Colonic mucosa (tissue), 4 donors: ENCODE data around the gene NSD1. TPM values are rescaled to one million over a fixed set of nuclear protein-coding genes. Genes with fewer than 3 reads are reported as not detected.

Source experiments
- DNase-seq: peaks from one replicate; pipeline ENCODE4 v3.0.0-alpha.2; 2020
- H3K27ac ChIP-seq: fragments of 200-600 bp; one replicate; pipeline ENCODE4 v1.8.0; 2021
- H3K27me3 ChIP-seq: fragments of 200-600 bp; one replicate; pipeline ENCODE4 v1.8.0; 2021
- H3K36me3 ChIP-seq: fragments of 200-600 bp; one replicate; pipeline ENCODE4 v1.8.0; 2021
- H3K4me1 ChIP-seq: fragments of 200-600 bp; one replicate; pipeline ENCODE4 v1.8.0; 2021; ENCODE audit warnings: mild to moderate bottlenecking
- H3K4me3 ChIP-seq: fragments of 200-600 bp; one replicate; pipeline ENCODE4 v1.8.0; 2021
- H3K9ac ChIP-seq, 2 donors: one replicate each; pipeline ENCODE4 v1.7.0; 2013; ENCODE audit warnings: control low read depth in 2 of 2, low read depth in 2 of 2, low read length in 2 of 2
- H3K9me3 ChIP-seq: fragments of 200-600 bp; one replicate; pipeline ENCODE4 v1.8.0; 2021
- CTCF ChIP-seq: fragments of 200-600 bp; IDR thresholded peaks from one replicate; pipeline ENCODE4 v1.8.0; 2022; ENCODE audit warnings: antibody characterized with exemption, mild to moderate bottlenecking
- intact Hi-C: fragments of 100-400 bp; cut with DNase I; formaldehyde crosslinking; loops from one replicate; pipeline ENCODE4 v1.14.1; 2022
- total RNA-seq, 2 donors: library from RNA; stranded (reverse); fragmentation: NEBNext Ultra II Directional in 1 of 2; extraction: Animal tissue kit (Norgen Biotek cat#: 25700) in 1 of 2; gene quantifications; one replicate each; pipeline ENCODE4 v1.2.1, GENCODE V29; 2021
- donor health status: healthy.
- donor health status: DM: no; HTN: no; CAD: no.
- donor health status: DM: no; HTN: no; CAD: no.

The NSD1 gene
- total RNA-seq, 2 donors from 2014 or later, result 53.0 to 77.9 TPM

- H3K4me3 ChIP-seq, result no peak overlapping the region
- no peak overlapping the region for H3K27ac ChIP-seq
- intact Hi-C loops, result no loop called here
- H3K4me1 ChIP-seq, result no peaks in the 10 kb centered on the region
- TF ChIP-seq CTCF, result no peak
- H3K9ac ChIP-seq, result no peak overlapping the region
- H3K36me3 ChIP-seq, result peaks cover 15% of the 10 kb centered on the region
- no peak for DNase-seq
- no peaks in the 10 kb centered on the region for H3K27me3 ChIP-seq
- no peaks in the 10 kb centered on the region for H3K9me3 ChIP-seq
Measured at GRCh38 chr5:177264178-177264577, 130.6 kb downstream of the NSD1 start.

GRCh38 chr5:177265395-177265794, 131.8 kb downstream of the NSD1 start:
- DNase-seq, result no peak
- intact Hi-C loops, result no loop called here
- TF ChIP-seq CTCF, result no peak
- no peak overlapping the region for H3K4me3 ChIP-seq
- H3K9me3 ChIP-seq, result no peaks in the 10 kb centered on the region
- no peaks in the 10 kb centered on the region for H3K27me3 ChIP-seq
- H3K4me1 ChIP-seq, result no peaks in the 10 kb centered on the region
- no peak overlapping the region for H3K9ac ChIP-seq
- no peak overlapping the region for H3K27ac ChIP-seq
- peaks cover 16% of the 10 kb centered on the region for H3K36me3 ChIP-seq

GRCh38 chr5:177269232-177269895, 135.8 kb downstream of the NSD1 start:
- peaks cover 19% of the 10 kb centered on the region for H3K36me3 ChIP-seq
- H3K27me3 ChIP-seq, result no peaks in the 10 kb centered on the region
- no peak for TF ChIP-seq CTCF
- no peak overlapping the region for H3K27ac ChIP-seq
- intact Hi-C loops, result no loop called here
- H3K9ac ChIP-seq, result no peak overlapping the region
- no peaks in the 10 kb centered on the region for H3K4me1 ChIP-seq
- no peak overlapping the region for H3K4me3 ChIP-seq
- H3K9me3 ChIP-seq, result no peaks in the 10 kb centered on the region
- DNase-seq, result no peak

- Histone ChIP-seq H3K9ac (no peak overlapping the region), H3K27me3 (no peaks in the 10 kb centered on the region), H3K36me3 (peaks cover 14% of the 10 kb centered on the region), H3K27ac (no peak overlapping the region), H3K9me3 (no peaks in the 10 kb centered on the region), H3K4me3 (no peak overlapping the region), H3K4me1 (no peaks in the 10 kb centered on the region)
- TF ChIP-seq CTCF, result no peak
- DNase-seq, result no peak
- intact Hi-C loops, result no loop called here
Measured at GRCh38 chr5:177269976-177270375, 136.4 kb downstream of the NSD1 start.

- no peak overlapping the region for H3K4me3 ChIP-seq
- no peak for TF ChIP-seq CTCF
- no peak overlapping the region for H3K9ac ChIP-seq
- no peak for DNase-seq
- H3K27me3 ChIP-seq, result no peaks in the 10 kb centered on the region
- no peaks in the 10 kb centered on the region for H3K4me1 ChIP-seq
- H3K36me3 ChIP-seq, result peaks cover 14% of the 10 kb centered on the region
- H3K27ac ChIP-seq, result no peak overlapping the region
- H3K9me3 ChIP-seq, result no peaks in the 10 kb centered on the region
- intact Hi-C loops, result no loop called here
Measured at GRCh38 chr5:177270653-177271052, 137.1 kb downstream of the NSD1 start.
